GM12892 (cell line): ENCODE results near the gene F8A1.
"Not testable (repeated sequence)": the region's sequence is repeated elsewhere in the genome, so short reads cannot be mapped to it uniquely, and the experiment has no call there.

ENCODE experiments used
- POLR2A ChIP-seq: IDR thresholded peaks from 2 replicates; pipeline ENCODE4 v1.6.1; 2011; ENCODE audit warnings: low read depth, low read length, control low read depth
- POLR2AphosphoS5 ChIP-seq: IDR thresholded peaks from 2 replicates; pipeline ENCODE4 v1.6.1; 2011; ENCODE audit warnings: low read depth, low read length, control low read depth
- TAF1 ChIP-seq: IDR thresholded peaks from 2 replicates; pipeline ENCODE4 v1.6.1; 2011; ENCODE audit warnings: low read depth, mild to moderate bottlenecking, control low read depth, low read length, borderline replicate concordance

DNA sequence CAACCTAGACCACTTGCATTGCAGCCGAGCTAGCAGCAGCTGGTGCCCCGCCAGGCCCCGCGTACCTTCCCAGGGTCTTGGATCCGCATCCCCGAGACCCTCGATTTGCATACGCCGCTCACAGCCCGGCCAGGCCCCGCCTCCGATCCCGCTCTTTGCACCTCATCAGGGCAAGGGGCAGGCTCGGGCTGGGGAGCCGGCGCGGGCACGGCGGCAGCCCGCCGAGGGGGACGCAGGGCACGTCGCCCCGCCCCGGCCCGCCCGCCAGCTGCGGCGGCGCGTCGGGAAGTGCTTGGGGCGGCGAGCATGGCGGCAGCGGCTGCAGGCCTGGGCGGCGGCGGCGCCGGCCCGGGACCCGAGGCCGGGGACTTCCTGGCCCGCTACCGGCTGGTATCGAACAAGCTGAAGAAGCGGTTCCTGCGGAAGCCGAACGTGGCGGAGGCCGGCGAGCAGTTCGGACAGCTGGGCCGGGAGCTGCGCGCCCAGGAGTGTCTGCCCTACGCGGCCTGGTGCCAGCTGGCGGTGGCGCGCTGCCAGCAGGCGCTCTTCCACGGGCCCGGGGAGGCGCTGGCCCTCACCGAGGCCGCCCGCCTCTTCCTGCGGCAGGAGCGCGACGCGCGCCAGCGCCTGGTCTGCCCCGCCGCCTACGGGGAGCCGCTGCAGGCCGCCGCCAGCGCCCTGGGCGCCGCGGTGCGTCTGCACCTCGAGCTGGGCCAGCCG lies at the start of gene F8A1:
- TF ChIP-seq POLR2A, TAF1, POLR2AphosphoS5: not testable (repeated sequence)
